K562 (cell line): ENCODE data around the gene RNF145. TPM values are rescaled to one million over a fixed set of nuclear protein-coding genes. Genes with fewer than 3 reads are reported as not detected.

Experiments
- ATF1 ChIP-seq, 2 experiments: fragments of 450-650 bp in 1 of 2; IDR thresholded peaks; 2 replicates each; pipeline ENCODE4 v1.6.1; 2016; ENCODE audit warnings: missing compliant biosample characterization in 1 of 2, missing genetic modification characterization in 1 of 2
- CREB1 ChIP-seq, 2 experiments: sonication (generic) in 1 of 2; formaldehyde crosslinking in 1 of 2; IDR thresholded peaks; 2 replicates each; pipeline versions ENCODE4 v1.6.1 to v1.8.0; 2012 to 2022; ENCODE audit warnings: inconsistent platforms in 1 of 2, mild to moderate bottlenecking in 1 of 2, missing genetic modification reagents in 1 of 2, moderate library complexity in 1 of 2
- ELF1 ChIP-seq: fragments of 200-800 bp; sonication (Bioruptor generic); IDR thresholded peaks from 2 replicates; pipeline ENCODE4 v1.6.1; 2016; ENCODE audit warnings: missing genetic modification characterization, missing compliant biosample characterization
- FOXK2 ChIP-seq, 2 experiments: fragments of 450-650 bp; IDR thresholded peaks in 1 of 2; conservative IDR thresholded peaks in 1 of 2; 2 replicates each; pipeline ENCODE4 v1.6.1; 2016; ENCODE audit warnings: low read depth in 2 of 2, mild to moderate bottlenecking in 1 of 2
- MYC ChIP-seq, 2 experiments: fragments of 250-450 bp in 1 of 2; sonication (Bioruptor Pico) in 1 of 2; IDR thresholded peaks; 2 replicates each; pipeline versions ENCODE4 v1.5.1 to v1.6.1; 2012 to 2021; ENCODE audit warnings: low read depth in 2 of 2, borderline replicate concordance in 1 of 2, improper control_type of control experiment in 1 of 2, low read length in 1 of 2, mild to moderate bottlenecking in 1 of 2, moderate library complexity in 1 of 2
- NELFE ChIP-seq: IDR thresholded peaks from 2 replicates; pipeline ENCODE4 v1.6.1; 2011; ENCODE audit warnings: mild to moderate bottlenecking; ENCODE audit not compliant: insufficient read depth, insufficient read length
- NR2C2 ChIP-seq, 2 experiments: fragments of 200-800 bp in 1 of 2; sonication (Bioruptor generic) in 1 of 2; sonication (generic) in 1 of 2; formaldehyde crosslinking in 1 of 2; IDR thresholded peaks; 2 replicates each; pipeline versions ENCODE4 v1.6.1 to v1.8.0; 2016 to 2022; ENCODE audit warnings: mild to moderate bottlenecking in 1 of 2, missing compliant biosample characterization in 1 of 2, missing genetic modification characterization in 1 of 2, missing genetic modification reagents in 1 of 2
- NRF1 ChIP-seq, 2 experiments: fragments of 450-650 bp; IDR thresholded peaks in 1 of 2; conservative IDR thresholded peaks in 1 of 2; 2 replicates each; pipeline ENCODE4 v1.6.1; 2014; ENCODE audit warnings: mild to moderate bottlenecking in 2 of 2
- NUFIP1 ChIP-seq: fragments of 450-650 bp; IDR thresholded peaks from 2 replicates; pipeline ENCODE4 v1.6.1; 2018; ENCODE audit not compliant: partially characterized antibody
- RBM34 ChIP-seq: fragments of 200-400 bp; formaldehyde crosslinking; IDR thresholded peaks from 2 replicates; pipeline ENCODE4 v1.6.1; 2018; ENCODE audit warnings: low read length, borderline replicate concordance; ENCODE audit not compliant: insufficient read depth
- SMARCE1 ChIP-seq: fragments of 450-650 bp; IDR thresholded peaks from 2 replicates; pipeline ENCODE4 v1.7.1; 2016; ENCODE audit warnings: mild to moderate bottlenecking
- SOX6 ChIP-seq: fragments of 450-650 bp; IDR thresholded peaks from 2 replicates; pipeline ENCODE4 v1.6.1; 2014; ENCODE audit warnings: mild to moderate bottlenecking
- TCF7 ChIP-seq: sonication (generic); IDR thresholded peaks from 2 replicates; pipeline ENCODE4 v1.6.1; 2016; ENCODE audit warnings: antibody characterized with exemption, borderline replicate concordance
- ZBTB2 ChIP-seq: fragments of 450-650 bp; IDR thresholded peaks from 2 replicates; pipeline ENCODE4 v1.6.1; 2016; ENCODE audit warnings: antibody characterized with exemption
- ZFX ChIP-seq: sonication (generic); formaldehyde crosslinking; IDR thresholded peaks from 2 replicates; pipeline ENCODE4 v1.8.0; 2022; ENCODE audit warnings: mild to moderate bottlenecking, missing genetic modification reagents, moderate library complexity
- ZNF165 ChIP-seq: fragments of 250-450 bp; sonication (Bioruptor Pico); IDR thresholded peaks from 2 replicates; pipeline ENCODE4 v1.4.0; 2020; ENCODE audit warnings: borderline replicate concordance
- ZNF324 ChIP-seq: fragments of 250-450 bp; sonication (Bioruptor Pico); IDR thresholded peaks from 2 replicates; pipeline ENCODE4 v1.4.0; 2020; ENCODE audit warnings: mild to moderate bottlenecking
- polyA plus RNA-seq, 8 experiments: library from polyadenylated mRNA; depleted of rRNA in 4 of 8; stranded (reverse) in 5 of 8; unstranded in 3 of 8; fragments of >200 nt; fragmentation: Nextera tagmentation in 2 of 8; fragmentation: Illumina TruSeq in 1 of 8; extraction: Ambion mirVana in 2 of 8; extraction: Trizol in 1 of 8; gene quantifications; 2 replicates each; pipeline versions ENCODE4 v1.2.1 to v1.2.3, GENCODE V29; 2011 to 2014; ENCODE audit warnings: inconsistent platforms in 1 of 8, missing spikeins in 1 of 8
- total RNA-seq, 7 experiments: library from RNA; depleted of rRNA in 6 of 7; stranded (reverse); fragments of >200 nt in 6 of 7; fragmentation: Illumina TruSeq in 2 of 7; extraction: Trizol in 2 of 7; gene quantifications; 2 replicates each; pipeline versions ENCODE4 v1.2.1 to v1.2.3, GENCODE V29; 2011 to 2021; ENCODE audit warnings: low replicate concordance in 1 of 7
- TF ChIP-seq, protein P1 (sequence below): fragments of 450-650 bp; formaldehyde crosslinking; IDR thresholded peaks from 2 replicates; pipeline ENCODE4 v1.4.0; 2020; ENCODE audit warnings: mild to moderate bottlenecking, moderate library complexity
- TF ChIP-seq, protein P2 (sequence below), 2 experiments: fragments of 450-650 bp in 1 of 2; sonication (generic) in 1 of 2; formaldehyde crosslinking; conservative IDR thresholded peaks; 2 replicates each; pipeline versions ENCODE4 v1.4.0 to v1.8.1; 2020 to 2022; ENCODE audit warnings: mild to moderate bottlenecking in 1 of 2, missing genetic modification reagents in 1 of 2
- TF ChIP-seq, protein P3 (sequence below): sonication (generic); formaldehyde crosslinking; IDR thresholded peaks from 2 replicates; pipeline ENCODE4 v1.8.0; 2022; ENCODE audit warnings: mild to moderate bottlenecking, missing genetic modification reagents, borderline replicate concordance

The RNF145 gene
- total and polyA plus RNA-seq, 9 of the 15 experiments (the other 6 are each of a cell fraction or from before 2014, with no cell fraction given), result 13.6 to 40.7 (median 25.4) TPM

DNA sequence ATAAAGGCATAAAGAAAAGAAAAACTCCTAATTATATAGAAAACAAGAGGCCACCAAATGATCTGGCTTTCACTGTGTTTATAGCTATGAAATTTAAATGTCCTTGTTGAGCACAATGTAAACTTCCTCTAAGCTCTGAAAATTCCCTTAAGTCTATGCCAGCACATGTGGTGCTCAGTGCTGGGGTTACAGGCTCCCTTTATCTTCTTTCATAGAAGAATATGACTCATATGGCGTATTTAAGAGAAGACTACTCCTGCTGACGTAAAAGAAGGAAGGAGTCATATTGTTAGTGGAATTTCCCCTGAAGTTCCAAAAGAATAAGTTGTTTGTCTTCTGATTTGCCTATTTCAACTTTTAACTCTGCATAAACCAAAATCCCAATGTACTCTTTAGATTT is 30.4 kb downstream of the RNF145 start (continued):
- TF ChIP-seq ZBTB2, result no peak
- TF ChIP-seq NELFE, result no peak
- TF ChIP-seq, protein P1, sequence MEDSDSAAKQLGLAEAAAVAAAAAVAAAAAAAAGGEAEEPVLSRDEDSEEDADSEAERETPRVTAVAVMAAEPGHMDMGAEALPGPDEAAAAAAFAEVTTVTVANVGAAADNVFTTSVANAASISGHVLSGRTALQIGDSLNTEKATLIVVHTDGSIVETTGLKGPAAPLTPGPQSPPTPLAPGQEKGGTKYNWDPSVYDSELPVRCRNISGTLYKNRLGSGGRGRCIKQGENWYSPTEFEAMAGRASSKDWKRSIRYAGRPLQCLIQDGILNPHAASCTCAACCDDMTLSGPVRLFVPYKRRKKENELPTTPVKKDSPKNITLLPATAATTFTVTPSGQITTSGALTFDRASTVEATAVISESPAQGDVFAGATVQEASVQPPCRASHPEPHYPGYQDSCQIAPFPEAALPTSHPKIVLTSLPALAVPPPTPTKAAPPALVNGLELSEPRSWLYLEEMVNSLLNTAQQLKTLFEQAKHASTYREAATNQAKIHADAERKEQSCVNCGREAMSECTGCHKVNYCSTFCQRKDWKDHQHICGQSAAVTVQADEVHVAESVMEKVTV (CRISPR knock-in tag), result 0 out of 2 replicates have a peak, but pooled peaks have one; percentile 30
- TF ChIP-seq, protein P2, sequence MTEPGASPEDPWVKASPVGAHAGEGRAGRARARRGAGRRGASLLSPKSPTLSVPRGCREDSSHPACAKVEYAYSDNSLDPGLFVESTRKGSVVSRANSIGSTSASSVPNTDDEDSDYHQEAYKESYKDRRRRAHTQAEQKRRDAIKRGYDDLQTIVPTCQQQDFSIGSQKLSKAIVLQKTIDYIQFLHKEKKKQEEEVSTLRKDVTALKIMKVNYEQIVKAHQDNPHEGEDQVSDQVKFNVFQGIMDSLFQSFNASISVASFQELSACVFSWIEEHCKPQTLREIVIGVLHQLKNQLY (CRISPR knock-in tag; conservative IDR thresholded peaks at IDR 0.05), result no peak
- 0 out of 2 replicates have a peak, but pooled peaks have one; percentile 55 for TF ChIP-seq SOX6
- no peak for TF ChIP-seq ZNF165 (CRISPR knock-in tag)
- TF ChIP-seq RBM34, result no peak
- TF ChIP-seq, protein P3, sequence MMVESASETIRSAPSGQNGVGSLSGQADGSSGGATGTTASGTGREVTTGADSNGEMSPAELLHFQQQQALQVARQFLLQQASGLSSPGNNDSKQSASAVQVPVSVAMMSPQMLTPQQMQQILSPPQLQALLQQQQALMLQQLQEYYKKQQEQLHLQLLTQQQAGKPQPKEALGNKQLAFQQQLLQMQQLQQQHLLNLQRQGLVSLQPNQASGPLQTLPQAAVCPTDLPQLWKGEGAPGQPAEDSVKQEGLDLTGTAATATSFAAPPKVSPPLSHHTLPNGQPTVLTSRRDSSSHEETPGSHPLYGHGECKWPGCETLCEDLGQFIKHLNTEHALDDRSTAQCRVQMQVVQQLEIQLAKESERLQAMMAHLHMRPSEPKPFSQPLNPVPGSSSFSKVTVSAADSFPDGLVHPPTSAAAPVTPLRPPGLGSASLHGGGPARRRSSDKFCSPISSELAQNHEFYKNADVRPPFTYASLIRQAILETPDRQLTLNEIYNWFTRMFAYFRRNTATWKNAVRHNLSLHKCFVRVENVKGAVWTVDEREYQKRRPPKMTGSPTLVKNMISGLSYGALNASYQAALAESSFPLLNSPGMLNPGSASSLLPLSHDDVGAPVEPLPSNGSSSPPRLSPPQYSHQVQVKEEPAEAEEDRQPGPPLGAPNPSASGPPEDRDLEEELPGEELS (CRISPR knock-in tag), result no peak
- 0 out of 4 replicates have a peak, but pooled peaks of 1 of the 2 experiments have one; percentile 11 for TF ChIP-seq NRF1 (conservative IDR thresholded peaks at IDR 0.05 in 1 of 2, IDR thresholded peaks at IDR 0.05 in 1 of 2)
- peak; percentile 86; the same call in 1 of the 2 replicates for TF ChIP-seq CREB1 (IDR thresholded peaks at IDR 0.05)
- TF ChIP-seq CREB1 (CRISPR knock-in tag; IDR thresholded peaks at IDR 0.05), result peak; percentile 40; the same call in 1 of the 2 replicates
- TF ChIP-seq NUFIP1, result no peak
- TF ChIP-seq ELF1 (tag), result no peak
- no peak for TF ChIP-seq ZFX (CRISPR knock-in tag)
- TF ChIP-seq FOXK2 (conservative IDR thresholded peaks at IDR 0.05 in 1 of 2, IDR thresholded peaks at IDR 0.05 in 1 of 2; ENCODE audit: low read depth in 2 of 2), result peak; percentile 47 to 64; a peak in 1 of 4 replicates
- no peak for TF ChIP-seq TCF7
- peak; percentile 55; the same call in 1 of the 2 replicates for TF ChIP-seq MYC (IDR thresholded peaks at IDR 0.05; ENCODE audit: low read depth, low read length)
- TF ChIP-seq MYC (CRISPR knock-in tag; IDR thresholded peaks at IDR 0.05; ENCODE audit: borderline replicate concordance, low read depth), result no peak
- TF ChIP-seq NR2C2 (CRISPR knock-in tag; IDR thresholded peaks at IDR 0.05), result no peak
- TF ChIP-seq NR2C2 (tag; IDR thresholded peaks at IDR 0.05), result no peak; the same call in 1 of the 2 replicates
- no peak for TF ChIP-seq ATF1 (CRISPR knock-in tag; IDR thresholded peaks at IDR 0.05)
- TF ChIP-seq ATF1 (tag; IDR thresholded peaks at IDR 0.05), result peak; percentile 84
- TF ChIP-seq ZNF324, result no peak
- TF ChIP-seq SMARCE1, result peak; percentile 86
- TF ChIP-seq, all 486 proteins: peak for 27
